Measurements from ENCODE around the gene PLA1A.
"Not testable (repeated sequence)": the region's sequence is repeated elsewhere in the genome, so short reads cannot be mapped to it uniquely, and the experiment has no call there.

Gene PLA1A

DNA sequence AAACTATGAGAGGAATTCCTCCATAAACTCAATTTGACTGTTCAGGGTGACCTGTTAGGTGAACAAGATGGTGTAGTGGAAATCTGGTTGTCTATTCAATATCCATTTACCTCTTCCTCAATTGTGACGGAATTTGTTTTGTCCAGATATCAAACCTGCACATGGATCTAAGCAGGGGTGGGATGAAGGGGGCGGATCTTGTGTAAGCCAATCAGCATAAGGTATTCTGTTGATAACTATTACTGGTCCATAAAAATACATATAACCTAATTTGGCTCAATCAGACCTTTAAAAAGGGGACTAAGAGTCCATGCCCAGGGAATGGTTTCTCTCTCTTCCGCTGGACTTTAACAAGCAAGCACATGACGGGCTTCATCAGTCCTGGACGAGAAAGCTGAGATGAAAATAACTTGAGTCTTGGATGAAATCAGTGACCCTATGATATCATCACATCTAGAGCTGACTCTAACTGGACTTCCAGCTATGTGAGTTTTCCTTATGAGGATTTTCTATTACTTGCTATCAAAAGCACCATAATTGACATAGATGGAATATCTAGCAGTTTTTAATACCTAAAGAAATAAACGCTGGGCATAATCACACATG is 68.4 kb downstream of the PLA1A start:
- DNase-seq, result no peak

DNA sequence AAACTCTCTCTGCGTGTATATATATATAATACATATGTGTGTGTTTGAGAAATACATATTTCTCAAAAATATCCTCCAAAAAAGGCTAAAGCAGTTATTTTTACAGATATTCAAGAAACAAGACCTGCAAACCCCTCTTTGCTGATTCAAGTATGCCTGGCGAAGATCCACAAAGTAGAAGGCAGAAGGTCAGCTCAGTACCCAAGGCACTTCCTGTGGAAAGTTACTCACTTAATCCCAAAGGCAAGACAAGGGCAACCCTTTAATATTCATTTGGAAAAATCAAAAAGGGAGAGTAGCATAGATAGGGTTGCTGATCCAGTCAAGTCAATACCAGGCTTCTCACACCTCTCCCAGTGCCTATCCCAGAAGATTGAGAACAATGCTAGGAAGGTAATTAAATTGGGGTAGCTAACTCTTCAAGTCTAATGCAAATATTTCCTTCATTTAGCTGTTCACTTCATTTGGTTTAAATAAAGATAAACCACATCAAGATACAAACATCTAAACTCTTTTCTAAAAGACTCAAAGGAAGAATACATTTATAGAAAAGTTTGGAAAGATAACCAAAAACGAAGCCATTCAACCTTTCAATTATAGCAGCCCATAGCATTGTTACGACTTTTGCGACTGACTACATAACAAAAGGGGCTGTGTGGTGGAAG is 72.4 kb downstream of the PLA1A start:
- DNase-seq, result no peak

DNA sequence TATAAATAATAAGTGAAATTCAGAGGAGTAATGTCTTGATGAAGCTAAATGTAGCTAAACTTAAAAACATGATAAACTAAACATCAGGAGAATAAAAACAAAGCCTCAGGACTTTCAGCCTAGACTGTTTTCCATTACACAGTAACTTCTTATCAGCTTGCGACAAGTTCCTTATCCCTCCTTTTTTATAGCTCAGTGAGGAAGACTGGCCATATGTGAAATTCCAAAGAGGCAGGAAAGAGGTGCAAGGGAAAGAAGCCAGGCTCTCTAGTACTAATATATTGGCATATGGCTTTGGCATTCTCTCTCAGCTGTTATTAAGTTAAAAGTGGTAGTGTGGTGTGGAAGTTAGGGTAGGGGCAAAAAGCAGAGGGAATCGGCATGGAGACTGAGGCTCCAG is 75.1 kb downstream of the PLA1A start:
- no peak for DNase-seq

DNA sequence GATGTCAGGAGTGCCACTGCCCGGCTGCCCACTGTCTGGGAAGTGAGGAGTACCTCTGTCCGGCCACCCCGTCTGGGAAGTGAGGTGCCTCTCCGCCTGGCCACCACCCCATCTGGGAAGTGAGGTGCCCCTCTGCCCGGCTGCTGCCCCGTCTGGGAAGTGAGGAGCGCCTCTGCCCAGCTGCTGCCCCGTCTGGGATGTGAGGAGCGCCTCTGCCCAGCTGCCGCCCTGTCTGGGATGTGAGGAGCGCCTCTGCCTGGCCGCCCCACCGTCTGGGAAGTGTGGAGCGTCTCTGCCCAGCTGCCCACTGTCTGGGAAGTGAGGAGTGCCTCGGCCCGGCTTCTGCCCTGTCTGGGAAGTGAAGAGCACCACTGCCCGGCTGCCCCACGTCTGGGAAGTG is 76.2 kb downstream of the PLA1A start:
- DNase-seq, result no peak

DNA sequence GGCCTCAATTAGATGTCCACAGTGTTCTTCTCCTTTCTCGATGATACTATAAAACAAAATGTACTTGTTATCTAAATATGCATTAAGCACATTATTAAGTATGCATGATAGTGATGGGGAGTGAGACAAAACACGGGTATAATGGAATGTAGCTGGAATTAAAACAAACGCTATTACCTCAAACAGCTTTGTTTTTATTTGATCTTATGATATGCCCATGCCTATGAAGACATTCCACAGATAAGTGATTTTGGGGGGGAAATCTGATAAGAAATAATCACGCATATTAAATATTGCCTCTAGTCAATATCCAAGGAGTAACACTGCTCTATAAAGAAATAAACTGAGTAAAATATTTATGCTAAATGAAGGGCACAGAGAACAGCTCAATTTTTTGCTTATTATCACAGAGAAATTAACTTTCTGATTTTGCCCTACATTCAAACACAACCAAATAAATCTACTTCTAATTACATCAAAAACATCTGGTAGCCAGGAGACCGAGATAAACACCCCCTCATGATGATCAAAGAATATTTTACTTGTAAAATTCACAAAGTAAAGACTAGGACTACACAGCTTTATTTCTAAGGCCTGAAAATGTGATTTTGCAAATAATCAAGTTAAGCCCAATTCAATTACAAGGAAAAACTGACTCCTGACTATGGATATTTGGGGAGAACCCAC is 77.6 kb downstream of the PLA1A start:
- DNase-seq, result no peak

DNA sequence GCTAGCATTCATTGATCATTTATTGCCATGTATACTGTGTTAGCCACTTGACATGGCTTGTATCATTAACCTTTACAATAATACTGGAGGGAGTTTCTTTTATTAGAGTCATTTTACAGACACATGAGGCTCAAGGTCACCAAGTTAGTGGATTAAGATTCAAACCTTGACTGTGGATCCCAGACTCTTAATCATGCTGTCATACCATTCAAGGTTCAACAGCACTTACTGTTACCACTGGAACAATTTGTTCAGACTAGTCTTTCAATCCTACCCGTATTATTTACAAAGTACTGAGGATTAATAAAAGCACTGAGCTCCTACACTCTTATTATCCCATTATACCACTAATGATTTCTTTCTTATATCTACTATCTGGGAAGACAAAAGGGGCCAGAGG is 78.3 kb downstream of the PLA1A start:
- no peak for DNase-seq

DNA sequence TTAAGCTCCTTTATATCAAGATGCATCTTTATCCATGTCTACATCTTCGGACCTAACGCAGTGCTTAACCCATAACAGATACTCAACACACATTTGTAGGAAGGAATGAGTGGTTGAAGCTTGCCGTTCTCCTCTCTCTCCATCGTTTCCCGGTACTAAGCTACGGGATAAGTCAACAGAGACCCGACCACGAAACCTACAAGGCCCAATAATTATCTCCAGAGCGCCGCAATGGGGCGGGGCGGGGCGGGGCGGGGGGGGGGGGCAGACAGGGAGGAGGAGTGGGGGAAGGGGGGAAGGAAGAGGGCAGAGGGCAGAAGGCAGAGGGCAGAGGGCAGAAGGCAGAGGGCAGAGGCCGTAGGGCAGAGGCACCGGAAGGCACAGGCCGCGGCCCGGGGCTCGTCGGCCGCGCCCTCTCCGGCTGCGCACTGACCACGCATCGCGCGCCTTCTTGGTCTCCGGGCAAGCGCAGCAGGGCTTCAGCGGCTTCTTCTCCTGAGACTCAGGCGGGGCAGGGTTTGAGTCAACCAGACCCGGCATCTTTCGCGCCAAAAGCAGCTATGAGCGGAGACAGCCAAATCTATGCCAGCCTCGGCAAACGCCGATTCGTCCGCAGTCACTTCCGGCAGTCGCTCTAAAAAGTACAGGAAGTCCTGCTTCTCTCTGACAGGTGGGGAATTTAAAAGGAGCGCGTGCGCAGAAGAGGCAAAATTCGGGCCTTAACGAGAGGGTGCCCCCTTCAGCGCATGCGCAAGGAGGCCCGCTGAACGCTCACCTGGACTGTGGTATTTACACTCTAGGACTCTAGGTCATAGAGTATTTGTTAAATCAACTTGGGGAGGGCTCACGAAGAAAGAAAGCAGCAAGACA is 79.3 kb downstream of the PLA1A start, which contains the start of gene COX17:
COX17 (minus strand) TSS at position 636 of the 870 bp plus-strand sequence; CDS start at position 540, 96 bp downstream.
- peak; percentile 98 for DNase-seq

DNA sequence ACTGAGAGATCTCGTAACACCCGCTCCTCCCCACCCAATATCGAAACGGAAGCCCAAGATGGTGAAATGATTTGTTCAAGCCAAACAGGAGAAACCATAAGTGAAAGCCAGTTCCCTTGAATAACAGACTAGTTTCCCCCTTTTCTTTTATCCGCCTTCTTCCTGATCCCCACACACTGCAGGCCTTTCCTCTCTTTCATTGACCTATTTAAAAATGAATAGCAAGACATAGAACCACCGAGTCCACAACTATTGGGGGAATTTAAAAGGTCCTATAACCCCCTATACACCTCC is 79.9 kb downstream of the PLA1A start:
- DNase-seq, result no peak

DNA sequence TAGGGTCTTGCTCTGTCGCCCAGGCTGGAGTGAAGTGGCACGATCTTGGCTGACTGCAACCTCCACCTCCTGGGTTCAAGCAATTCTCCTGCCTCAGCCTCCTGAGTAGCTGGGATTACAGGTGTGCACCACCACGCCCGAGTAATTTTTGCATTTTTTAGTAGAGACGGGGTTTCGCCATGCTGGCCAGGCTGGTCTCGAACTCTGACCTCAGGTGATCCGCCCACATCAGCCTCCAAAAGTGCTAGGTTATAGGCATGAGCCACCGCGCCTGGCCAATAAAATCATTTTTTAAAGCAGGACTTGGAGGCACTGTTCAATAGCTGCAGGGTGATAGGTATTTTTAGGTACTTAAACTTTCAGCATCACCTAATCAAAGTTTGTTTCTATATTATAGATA is 80.5 kb downstream of the PLA1A start:
- DNase-seq, result not testable (repeated sequence)

Data from activated effector memory CD4-positive, alpha-beta T cell treated with anti-CD3 and anti-CD28 coated beads, Interleukin-2, amount 50 U/mL, for 16 hours (primary cell).